ENCODE measurements around the gene EXOC6.

GRCh38 chr10:92855560-92855959 lies 7.2 kb downstream of the EXOC6 start:
- TF ChIP-seq CTCF (IDR thresholded peaks at IDR 0.05 in 8 of 11, conservative IDR thresholded peaks at IDR 0.05 in 3 of 11) (no peak), POLR2A (IDR thresholded peaks at IDR 0.05) (no peak)
